Effector CD8-positive, alpha-beta T cell (primary cell): ENCODE measurements around the gene TSPAN31.

Experiments
- DNase-seq: peaks from one replicate; lab custom pipeline; 2025; lab: John Stamatoyannopoulos, UW

The TSPAN31 gene

DNA sequence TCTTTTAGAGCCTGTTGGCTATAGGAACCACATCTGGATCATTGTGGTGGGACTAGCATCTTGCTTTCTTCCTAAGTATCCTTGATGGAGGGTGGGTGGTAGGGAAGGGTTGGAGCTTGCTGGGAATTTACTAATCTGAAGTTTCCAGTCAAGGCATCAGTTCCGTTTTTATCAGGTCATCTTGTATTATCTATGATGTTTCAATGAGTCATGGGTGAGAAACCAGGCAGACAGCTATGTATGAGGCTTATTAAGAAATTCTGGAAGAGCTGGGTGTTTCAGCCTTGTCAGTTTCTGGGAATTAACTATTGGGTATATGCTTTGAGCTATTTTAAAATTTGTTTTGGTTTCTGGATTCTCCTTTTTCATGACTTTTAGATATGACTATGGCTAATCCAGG is 49.1 kb downstream of the TSPAN31 start:
- no peak for DNase-seq

DNA sequence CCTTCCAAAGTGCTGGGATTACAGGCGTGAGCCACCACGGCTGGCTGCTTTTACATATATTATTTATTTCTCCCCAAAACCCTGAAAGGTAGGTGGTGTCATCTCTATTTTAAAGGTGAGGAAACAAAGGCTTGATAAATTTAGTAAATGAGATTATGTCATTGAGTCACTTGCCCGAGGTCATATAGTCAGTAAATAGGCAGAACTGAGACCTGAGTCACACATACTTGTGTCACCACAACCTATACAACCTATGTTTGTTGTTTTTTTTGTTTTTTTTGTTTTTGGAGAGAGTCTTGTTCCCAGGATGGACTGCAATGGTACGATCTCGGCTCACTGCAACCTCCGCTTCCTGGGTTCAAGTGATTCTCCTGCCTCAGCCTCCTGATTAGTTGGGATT is 50.5 kb downstream of the TSPAN31 start:
- DNase-seq, result no peak

DNA sequence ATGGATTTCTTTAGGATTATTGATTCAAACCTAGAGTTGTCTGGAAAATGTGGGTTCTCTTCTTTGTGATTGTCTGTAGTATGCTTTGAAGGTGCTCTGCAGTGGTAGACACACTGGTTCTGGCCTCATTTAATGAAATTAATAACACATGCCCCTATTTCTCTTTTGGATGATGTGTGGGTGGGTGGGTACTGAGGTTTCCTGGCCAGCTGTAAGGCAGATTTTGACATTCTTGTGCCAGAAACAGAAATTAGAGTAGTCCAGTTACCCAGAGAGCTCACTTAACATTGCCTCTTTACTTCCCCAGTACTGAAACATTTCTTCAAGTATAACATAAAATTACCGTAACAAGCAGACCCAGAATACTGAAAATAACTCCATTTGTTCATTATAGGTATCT is 52.2 kb downstream of the TSPAN31 start:
- DNase-seq, result no peak

DNA sequence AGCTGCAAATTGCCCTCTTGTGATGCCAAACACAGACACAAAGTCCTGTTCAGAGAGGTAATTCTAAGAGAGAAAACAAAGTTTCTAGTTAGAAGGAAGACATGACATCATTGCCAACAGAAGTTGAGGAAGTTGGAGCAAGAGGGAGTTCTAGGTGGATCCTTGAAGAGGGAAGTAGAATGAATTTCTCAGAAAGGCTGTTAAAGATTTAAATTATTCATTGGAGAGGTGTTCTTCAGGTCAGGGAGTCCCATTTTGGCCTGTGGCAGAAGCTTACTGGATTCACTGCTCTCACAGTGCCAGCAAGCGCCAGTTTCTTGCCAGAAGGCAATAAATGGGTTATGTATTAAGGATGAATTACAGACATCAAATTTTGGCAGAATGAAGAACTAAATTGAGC is 53.1 kb downstream of the TSPAN31 start:
- DNase-seq, result no peak
